ENCODE data around the gene CCDC194.

Gene CCDC194

GRCh38 chr19:17346109-17346671 lies 47.8 kb downstream of the CCDC194 start:
- peak; percentile 51 for DNase-seq (ENCODE audit: low read depth, low spot score)
- H3K4me3 ChIP-seq (ENCODE audit: low read length), result no peak overlapping the region

- DNase-seq (ENCODE audit: low read depth, low spot score), result no peak
- no peak overlapping the region for H3K4me3 ChIP-seq (ENCODE audit: low read length)
These were observed 52.2 kb downstream of the CCDC194 start for GRCh38 chr19:17341845-17342244.

GRCh38 chr19:17341386-17341785 lies 52.6 kb downstream of the CCDC194 start:
- no peak for DNase-seq (ENCODE audit: low read depth, low spot score)
- H3K4me3 ChIP-seq (ENCODE audit: low read length), result no peak overlapping the region

- H3K4me3 ChIP-seq (ENCODE audit: low read length), result no peak overlapping the region
These were observed 53.1 kb downstream of the CCDC194 start for GRCh38 chr19:17340871-17341357.

More at GRCh38 chr19:17340871-17341357, 53.1 kb downstream of the CCDC194 start:
- no peak for DNase-seq (ENCODE audit: low read depth, low spot score)

Data from Jurkat, Clone E6-1 (cell line).